GM10847 (cell line): ENCODE data around the gene LSM7.
A peak's percentile ranks its signal among the peaks of the same experiment; 100 is the strongest.

Experiments used
- POLR2A ChIP-seq: IDR thresholded peaks from 2 replicates; pipeline ENCODE4 v1.6.1; 2011; ENCODE audit not compliant: insufficient read length; ENCODE audit errors: extremely low read depth

Gene LSM7

GRCh38 chr19:2334426-2334825, 6.0 kb upstream of the LSM7 start:
- no peak for TF ChIP-seq POLR2A

- TF ChIP-seq POLR2A, result no peak
Observed at GRCh38 chr19:2333807-2334211, 5.4 kb upstream of the LSM7 start.

GRCh38 chr19:2333027-2333806, 4.8 kb upstream of the LSM7 start:
- TF ChIP-seq POLR2A, result no peak

GRCh38 chr19:2332341-2333026, 4.1 kb upstream of the LSM7 start:
- peak; percentile 4 for TF ChIP-seq POLR2A

- no peak for TF ChIP-seq POLR2A
Observed at GRCh38 chr19:2331601-2332246, 3.3 kb upstream of the LSM7 start.

GRCh38 chr19:2330632-2331284, 2.4 kb upstream of the LSM7 start:
- TF ChIP-seq POLR2A, result no peak

GRCh38 chr19:2330255-2330631, 1.9 kb upstream of the LSM7 start:
- no peak for TF ChIP-seq POLR2A

- TF ChIP-seq POLR2A, result no peak
Observed at GRCh38 chr19:2329501-2329916, 1.1 kb upstream of the LSM7 start.

GRCh38 chr19:2329149-2329478, 728 bp upstream of the LSM7 start:
- TF ChIP-seq POLR2A, result no peak

- TF ChIP-seq POLR2A, result no peak
Observed at GRCh38 chr19:2327773-2328400, 499 bp downstream of the LSM7 start.

GRCh38 chr19:2326699-2327360, 1.6 kb downstream of the LSM7 start:
- no peak for TF ChIP-seq POLR2A

- TF ChIP-seq POLR2A, result no peak
Observed at GRCh38 chr19:2325281-2326046, 2.9 kb downstream of the LSM7 start.

- no peak for TF ChIP-seq POLR2A
Observed at GRCh38 chr19:2324220-2324948, 4.0 kb downstream of the LSM7 start.
